HUES64 (cell line): ENCODE results near the gene GMDS.
"Not testable (repeated sequence)": the region's sequence is repeated elsewhere in the genome, so short reads cannot be mapped to it uniquely, and the experiment has no call there.

Source experiments
- H3K27ac ChIP-seq: 2 replicates; pipeline ENCODE4 v1.7.0; 2013; ENCODE audit warnings: low read depth, low read length, inconsistent platforms
- H3K27me3 ChIP-seq: 2 replicates; pipeline ENCODE4 v1.6.1; 2013; ENCODE audit warnings: mild to moderate bottlenecking, low read length; ENCODE audit not compliant: insufficient read depth
- H3K36me3 ChIP-seq: 2 replicates; pipeline ENCODE4 v1.6.1; 2013; ENCODE audit warnings: mild to moderate bottlenecking, low read length; ENCODE audit not compliant: insufficient read depth
- H3K4me1 ChIP-seq: 2 replicates; pipeline ENCODE4 v1.6.1; 2013; ENCODE audit warnings: mild to moderate bottlenecking, low read length, moderate library complexity; ENCODE audit not compliant: insufficient read depth
- H3K4me3 ChIP-seq: 2 replicates; pipeline ENCODE4 v1.5.1; 2013; ENCODE audit warnings: mild to moderate bottlenecking, low read length, moderate library complexity
- H3K9ac ChIP-seq: 2 replicates; pipeline ENCODE4 v1.6.1; 2013; ENCODE audit warnings: mild to moderate bottlenecking, low read depth, low read length
- H3K9me3 ChIP-seq: 2 replicates; pipeline ENCODE4 v1.6.1; 2013; ENCODE audit warnings: low read depth, low read length; ENCODE audit not compliant: insufficient read depth
- WGBS: fragments of 150-250, 120-280 bp; methylation state at CpG from one replicate; pipeline ENCODE4 v1.1.7; 2013; ENCODE audit warnings: missing lambda C conversion rate; 5-methylcytosine and 5-hydroxymethylcytosine counted together

GMDS gene

DNA sequence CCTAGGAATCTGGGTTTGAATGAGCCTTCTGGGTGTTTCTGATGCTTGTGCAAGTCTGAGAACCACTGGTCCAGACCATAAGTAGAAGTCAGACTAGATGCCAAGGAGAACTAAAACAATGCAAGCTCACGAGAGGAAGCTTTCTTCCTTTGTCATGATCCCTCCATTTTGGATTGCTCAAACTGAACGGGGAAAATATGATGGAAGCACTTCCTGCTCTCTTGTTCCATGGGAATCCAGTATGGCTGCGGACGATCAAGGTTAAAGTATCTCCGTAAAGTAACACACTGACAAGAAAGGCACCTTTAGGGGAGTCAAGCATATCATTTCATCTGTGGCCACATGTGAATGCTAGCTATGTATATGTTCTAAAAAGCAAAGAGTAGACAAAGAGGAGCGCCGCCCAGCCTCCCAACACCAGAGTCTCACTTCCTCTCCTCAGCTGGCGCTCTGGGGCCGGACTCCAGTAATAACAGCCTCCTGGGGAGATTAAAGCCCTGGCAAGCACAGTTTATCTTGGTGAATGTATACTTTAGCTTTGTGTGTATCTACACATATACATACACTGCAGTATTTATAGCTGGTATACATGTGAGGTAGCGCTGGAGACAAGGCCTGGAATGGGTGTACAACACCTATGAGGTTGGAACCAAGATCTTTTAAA, 547.6 kb downstream of the GMDS start:
- WGBS: 96% methylated on average over 10 of the region's 10 CpGs
- Histone ChIP-seq H3K27ac (no peak overlapping the region), H3K4me1 (no peaks in the 10 kb centered on the region), H3K4me3 (no peak overlapping the region), H3K36me3 (no peaks in the 10 kb centered on the region), H3K9ac (no peak overlapping the region), H3K27me3 (no peaks in the 10 kb centered on the region), H3K9me3 (no peaks in the 10 kb centered on the region)

- H3K27me3 ChIP-seq: no peaks in the 10 kb centered on the region
- H3K4me3 ChIP-seq: no peak overlapping the region
- no peaks in the 10 kb centered on the region for H3K36me3 ChIP-seq
- H3K9me3 ChIP-seq: no peaks in the 10 kb centered on the region
- no peak overlapping the region for H3K27ac ChIP-seq
- H3K9ac ChIP-seq: no peak overlapping the region
- H3K4me1 ChIP-seq: no peaks in the 10 kb centered on the region
- WGBS: 94% methylated on average over 6 of the region's 6 CpGs
Measured at GRCh38 chr6:1696463-1696850, 548.9 kb downstream of the GMDS start.

DNA sequence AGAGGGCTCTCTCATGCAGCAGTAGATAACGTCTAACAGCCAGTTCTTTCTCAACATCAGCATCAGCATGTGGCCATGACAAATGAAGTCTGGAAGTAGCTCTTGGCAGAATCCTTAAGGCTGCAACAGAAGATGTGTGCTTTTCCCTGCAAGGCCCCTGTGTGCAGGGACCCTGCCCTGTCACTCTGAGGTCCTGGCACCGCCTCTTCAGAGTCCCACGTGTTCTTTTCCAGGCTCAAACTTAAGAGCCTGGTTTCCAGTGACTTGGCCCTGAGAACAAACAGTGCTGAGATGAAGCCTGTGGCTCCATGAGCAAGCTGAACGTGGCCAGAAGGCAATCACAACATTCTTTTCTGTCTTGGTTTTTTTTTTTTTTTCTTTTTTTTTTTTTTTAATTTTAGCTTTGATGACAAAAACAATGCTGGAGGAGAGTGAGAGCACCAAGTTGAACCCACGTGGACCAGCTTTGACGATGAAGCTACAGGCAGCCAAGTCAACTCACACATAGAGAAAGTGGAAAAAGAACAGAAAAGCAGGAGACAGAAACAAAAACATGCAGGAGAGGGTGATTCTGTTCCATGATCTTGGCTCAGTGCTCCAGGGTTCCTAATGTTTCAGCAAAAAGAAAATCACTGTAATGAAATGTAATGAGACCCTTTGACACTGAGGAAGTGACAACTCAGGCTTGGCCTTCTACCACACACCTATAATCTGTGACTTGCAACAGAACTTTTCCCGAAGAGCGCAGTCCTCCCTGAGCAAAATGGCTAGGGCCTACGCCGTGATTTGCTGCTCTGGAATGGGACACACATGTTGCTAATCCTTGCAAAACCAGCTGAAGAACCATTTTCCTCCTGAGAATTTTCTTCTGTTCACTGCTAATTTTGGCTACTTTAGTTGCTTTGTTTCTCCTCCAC, 549.6 kb downstream of the GMDS start:
- H3K36me3 ChIP-seq: no peaks in the 10 kb centered on the region
- no peak overlapping the region for H3K4me3 ChIP-seq
- no peaks in the 10 kb centered on the region for H3K27me3 ChIP-seq
- no peak overlapping the region for H3K27ac ChIP-seq
- WGBS: 83% methylated on average over 10 of the region's 10 CpGs
- no peaks in the 10 kb centered on the region for H3K9me3 ChIP-seq
- no peak overlapping the region for H3K9ac ChIP-seq
- H3K4me1 ChIP-seq: no peaks in the 10 kb centered on the region

- not testable (repeated sequence) for H3K36me3 ChIP-seq, H3K9me3 ChIP-seq, H3K4me1 ChIP-seq, H3K4me3 ChIP-seq, H3K9ac ChIP-seq, H3K27me3 ChIP-seq, H3K27ac ChIP-seq
- 92% methylated on average over 2 of the region's 2 CpGs for WGBS
Measured at GRCh38 chr6:1691828-1692227, 553.6 kb downstream of the GMDS start.

DNA sequence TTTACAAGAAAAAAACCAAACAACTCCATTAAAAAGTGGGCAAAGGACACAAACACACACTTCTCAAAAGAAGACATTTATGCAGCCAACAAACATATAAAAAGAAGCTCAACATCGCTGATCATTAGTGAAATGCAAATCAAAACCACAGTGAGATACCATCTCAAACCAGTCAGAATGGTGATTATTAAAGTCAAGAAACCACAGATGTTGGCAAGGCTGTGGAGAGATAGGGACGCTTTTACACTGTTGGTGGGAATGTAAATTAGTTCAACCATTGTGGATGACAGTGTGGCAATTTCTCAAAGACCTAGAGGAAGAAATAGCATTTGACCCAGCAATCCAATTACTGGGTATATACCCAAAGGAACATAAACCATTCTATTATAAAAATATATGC, 554.7 kb downstream of the GMDS start:
- not testable (repeated sequence) for H3K9ac ChIP-seq, H3K9me3 ChIP-seq, H3K36me3 ChIP-seq, H3K4me1 ChIP-seq, H3K27me3 ChIP-seq, H3K4me3 ChIP-seq, H3K27ac ChIP-seq
- 89% methylated on average over 2 of the region's 2 CpGs for WGBS

- H3K27me3 ChIP-seq: no peaks in the 10 kb centered on the region
- WGBS: 35% methylated on average over 1 of the region's 1 CpG
Measured at GRCh38 chr6:1689141-1689540, 556.3 kb downstream of the GMDS start.

GRCh38 chr6:1688396-1688795, 557.0 kb downstream of the GMDS start:
- no peaks in the 10 kb centered on the region for H3K36me3 ChIP-seq
- WGBS: 93% methylated on average over 3 of the region's 3 CpGs
- H3K4me1 ChIP-seq: 0 out of 2 replicates have a peak, but pooled peaks cover 4% of the 10 kb centered on the region
- H3K9ac ChIP-seq: no peak overlapping the region
- no peak overlapping the region for H3K4me3 ChIP-seq
- no peaks in the 10 kb centered on the region for H3K27me3 ChIP-seq
- no peaks in the 10 kb centered on the region for H3K9me3 ChIP-seq
- H3K27ac ChIP-seq: no peak overlapping the region

More at GRCh38 chr6:1689141-1689540, 556.3 kb downstream of the GMDS start:
- H3K4me3 ChIP-seq: no peak overlapping the region
- H3K9ac ChIP-seq: no peak overlapping the region
- no peak overlapping the region for H3K27ac ChIP-seq
- H3K9me3 ChIP-seq: no peaks in the 10 kb centered on the region
- H3K4me1 ChIP-seq: 0 out of 2 replicates have a peak, but pooled peaks cover 4% of the 10 kb centered on the region
- H3K36me3 ChIP-seq: no peaks in the 10 kb centered on the region

DNA sequence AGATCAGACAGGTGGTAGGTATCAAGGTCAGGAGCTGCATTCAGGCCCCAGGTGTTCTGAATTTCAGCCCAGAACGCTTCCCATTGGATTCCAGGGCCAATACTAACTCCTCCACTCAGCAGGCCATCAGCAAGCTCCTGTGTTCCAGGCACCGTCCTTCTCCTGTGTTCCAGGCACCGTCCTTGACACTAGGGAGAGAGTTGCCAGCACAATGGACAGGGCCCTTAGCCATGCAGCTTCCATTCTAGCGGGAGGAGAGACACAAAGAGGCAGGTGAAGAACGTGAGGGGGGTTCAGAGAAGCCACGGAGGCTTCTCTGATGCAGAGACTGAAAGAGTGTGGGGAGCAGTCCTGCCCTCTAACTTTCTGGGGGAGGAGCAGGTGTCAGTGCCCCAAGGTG, 558.0 kb downstream of the GMDS start:
- no peak overlapping the region for H3K4me3 ChIP-seq
- H3K9me3 ChIP-seq: no peaks in the 10 kb centered on the region
- 75% methylated on average over 6 of the region's 6 CpGs for WGBS
- 0 out of 2 replicates have a peak, but pooled peaks cover 4% of the 10 kb centered on the region for H3K4me1 ChIP-seq
- no peak overlapping the region for H3K9ac ChIP-seq
- no peaks in the 10 kb centered on the region for H3K36me3 ChIP-seq
- H3K27ac ChIP-seq: no peak overlapping the region
- no peaks in the 10 kb centered on the region for H3K27me3 ChIP-seq

DNA sequence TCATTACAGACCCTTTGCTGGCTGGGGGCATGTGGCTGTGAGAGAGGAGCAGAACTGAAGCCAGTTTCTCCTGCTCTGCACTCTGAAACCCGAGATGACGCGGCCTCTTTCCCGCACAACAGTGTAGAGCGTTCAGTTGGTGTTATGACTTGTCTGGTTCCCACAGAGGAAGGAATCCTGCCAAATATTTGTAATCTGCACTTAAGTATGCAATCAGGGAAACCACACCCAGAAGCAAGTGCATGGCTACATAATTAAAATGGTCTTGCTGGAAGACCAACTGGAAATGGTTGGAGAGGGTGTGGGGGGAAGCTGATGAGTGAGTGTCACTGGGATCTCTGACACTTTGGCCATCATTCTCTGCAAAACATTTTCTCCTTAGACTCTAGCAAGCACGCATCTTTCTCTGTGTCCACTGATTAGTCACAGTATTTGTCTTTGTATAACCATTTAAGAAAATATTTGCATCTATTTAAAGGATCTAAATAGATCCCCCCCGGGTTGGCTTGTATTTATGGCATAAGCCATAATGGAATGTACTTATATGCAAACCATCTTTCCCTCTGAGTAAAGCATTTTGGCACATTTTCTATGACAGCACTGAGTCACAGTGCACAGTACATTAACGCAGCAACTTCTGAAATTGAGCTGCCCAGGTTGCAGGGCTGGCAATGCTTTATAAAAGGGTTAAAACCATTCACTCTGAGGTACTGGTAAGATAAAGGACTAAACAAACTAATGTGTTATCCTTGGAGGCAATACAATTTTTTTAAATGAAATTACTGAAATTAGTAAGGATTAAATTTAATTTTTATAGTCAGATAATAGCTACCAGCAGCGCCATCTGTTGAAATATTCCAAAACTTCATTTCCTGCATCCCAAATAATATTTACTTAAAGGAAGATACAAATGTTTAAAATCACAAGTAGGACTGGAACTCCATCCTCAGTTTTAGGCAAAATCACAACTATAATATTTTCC, 559.0 kb downstream of the GMDS start:
- Histone ChIP-seq H3K9ac (no peak overlapping the region), H3K36me3 (no peaks in the 10 kb centered on the region), H3K27ac (no peak overlapping the region), H3K27me3 (no peaks in the 10 kb centered on the region), H3K4me1 (0 out of 2 replicates have a peak, but pooled peaks cover 4% of the 10 kb centered on the region), H3K9me3 (no peaks in the 10 kb centered on the region), H3K4me3 (no peak overlapping the region)
- 95% methylated on average over 8 of the region's 9 CpGs for WGBS

DNA sequence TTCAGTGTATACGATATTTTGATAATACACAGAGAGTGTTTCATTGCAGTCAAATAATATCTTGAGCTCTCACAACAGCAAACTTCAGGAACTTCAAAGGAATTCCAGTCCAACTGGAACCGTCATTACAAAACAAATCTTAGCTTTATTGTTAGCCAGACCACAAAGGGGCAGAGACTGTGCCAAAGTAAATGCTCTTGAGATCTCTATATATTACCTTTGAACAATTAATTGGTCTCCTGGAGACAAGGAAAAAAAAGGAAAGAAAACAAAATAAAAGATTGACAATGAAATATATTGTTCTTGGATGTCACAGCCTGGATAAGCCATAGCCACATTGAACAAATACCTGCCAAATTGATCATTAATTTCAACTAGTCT, 565.7 kb downstream of the GMDS start:
- Histone ChIP-seq H3K27me3 (no peaks in the 10 kb centered on the region), H3K36me3 (no peaks in the 10 kb centered on the region), H3K9me3 (no peaks in the 10 kb centered on the region), H3K9ac (no peak overlapping the region), H3K4me3 (no peak overlapping the region), H3K4me1 (no peaks in the 10 kb centered on the region), H3K27ac (no peak overlapping the region)
- 87% methylated on average over 2 of the region's 2 CpGs for WGBS
